GM21786 (cell line): Measurements from ENCODE around the gene FAM169A.
"Not testable (repeated sequence)": the region's sequence is repeated elsewhere in the genome, so short reads cannot be mapped to it uniquely, and the experiment has no call there.

Experiments
- ATAC-seq: cut with Tn5 transposase; IDR thresholded peaks from one replicate; pipeline ENCODE4 v1.9.1; 2021; ENCODE audit not compliant: unreplicated experiment

FAM169A gene, protein sequence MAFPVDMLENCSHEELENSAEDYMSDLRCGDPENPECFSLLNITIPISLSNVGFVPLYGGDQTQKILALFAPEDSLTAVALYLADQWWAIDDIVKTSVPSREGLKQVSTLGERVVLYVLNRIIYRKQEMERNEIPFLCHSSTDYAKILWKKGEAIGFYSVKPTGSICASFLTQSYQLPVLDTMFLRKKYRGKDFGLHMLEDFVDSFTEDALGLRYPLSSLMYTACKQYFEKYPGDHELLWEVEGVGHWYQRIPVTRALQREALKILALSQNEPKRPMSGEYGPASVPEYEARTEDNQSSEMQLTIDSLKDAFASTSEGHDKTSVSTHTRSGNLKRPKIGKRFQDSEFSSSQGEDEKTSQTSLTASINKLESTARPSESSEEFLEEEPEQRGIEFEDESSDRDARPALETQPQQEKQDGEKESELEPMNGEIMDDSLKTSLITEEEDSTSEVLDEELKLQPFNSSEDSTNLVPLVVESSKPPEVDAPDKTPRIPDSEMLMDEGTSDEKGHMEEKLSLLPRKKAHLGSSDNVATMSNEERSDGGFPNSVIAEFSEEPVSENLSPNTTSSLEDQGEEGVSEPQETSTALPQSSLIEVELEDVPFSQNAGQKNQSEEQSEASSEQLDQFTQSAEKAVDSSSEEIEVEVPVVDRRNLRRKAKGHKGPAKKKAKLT

DNA sequence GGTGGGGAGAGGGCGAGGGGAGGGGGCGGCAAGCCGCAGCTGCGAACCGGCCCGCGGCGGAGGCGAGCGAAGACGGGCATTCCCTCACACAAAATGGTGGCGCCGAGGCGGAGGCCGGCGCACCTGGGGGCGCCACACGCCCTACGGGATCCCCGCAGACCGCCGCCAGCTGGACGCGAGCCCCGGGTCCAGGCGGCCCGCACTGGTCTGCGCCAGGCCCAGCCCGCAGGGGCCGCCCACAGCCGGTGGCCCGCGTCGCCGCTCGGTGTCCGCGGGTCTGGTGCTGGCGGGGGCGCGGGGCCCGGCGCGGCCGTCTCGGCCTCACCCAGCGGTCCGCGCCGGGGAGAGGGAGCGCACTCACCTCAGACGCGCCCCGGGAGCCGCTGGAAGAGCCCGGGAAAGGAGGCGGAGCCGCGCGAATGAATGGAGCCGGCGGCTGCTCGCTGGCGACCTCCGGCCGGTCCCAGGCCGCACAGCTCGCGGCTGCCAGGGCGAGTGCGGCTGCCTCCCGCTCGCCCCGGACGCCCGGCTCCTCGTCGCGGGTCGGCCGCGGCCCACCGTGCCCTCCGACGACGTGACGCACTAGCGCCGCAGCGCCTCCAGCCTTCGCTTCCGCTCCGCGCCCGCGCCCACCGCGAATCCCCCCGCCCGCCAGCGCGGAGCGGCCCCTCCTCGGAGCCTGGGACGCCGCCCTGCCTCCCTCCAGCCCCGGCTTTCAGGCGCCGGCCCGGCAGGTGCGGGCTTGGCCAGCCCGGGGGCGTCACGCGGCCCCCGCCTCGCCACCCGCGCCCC is at the start of gene FAM169A:
Gene FAM169A, minus strand, starts transcription at position 584 of the 792 bp plus-strand sequence. CDS start 24,711 bp downstream, outside the sequence.
- no peak for ATAC-seq

DNA sequence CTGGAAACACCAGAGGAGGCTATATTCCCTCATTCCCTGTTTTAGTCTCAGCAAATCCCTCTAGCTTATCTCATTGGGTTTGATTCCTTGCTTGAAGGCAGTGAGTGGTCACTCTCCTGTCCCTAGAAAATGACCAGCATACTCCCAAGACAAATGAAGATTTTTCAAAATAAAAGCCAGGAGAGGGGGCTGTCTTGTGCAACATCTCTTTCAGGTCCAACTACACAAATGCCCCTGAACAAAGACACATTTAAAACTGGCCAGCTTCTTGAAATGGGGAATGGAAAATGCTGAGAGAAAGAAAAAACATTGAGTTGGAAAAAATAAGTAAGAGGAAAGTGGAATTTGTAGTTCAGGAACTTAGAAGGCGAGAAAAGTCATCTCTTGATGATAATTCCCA is 49.3 kb upstream of the FAM169A start:
- no peak for ATAC-seq

DNA sequence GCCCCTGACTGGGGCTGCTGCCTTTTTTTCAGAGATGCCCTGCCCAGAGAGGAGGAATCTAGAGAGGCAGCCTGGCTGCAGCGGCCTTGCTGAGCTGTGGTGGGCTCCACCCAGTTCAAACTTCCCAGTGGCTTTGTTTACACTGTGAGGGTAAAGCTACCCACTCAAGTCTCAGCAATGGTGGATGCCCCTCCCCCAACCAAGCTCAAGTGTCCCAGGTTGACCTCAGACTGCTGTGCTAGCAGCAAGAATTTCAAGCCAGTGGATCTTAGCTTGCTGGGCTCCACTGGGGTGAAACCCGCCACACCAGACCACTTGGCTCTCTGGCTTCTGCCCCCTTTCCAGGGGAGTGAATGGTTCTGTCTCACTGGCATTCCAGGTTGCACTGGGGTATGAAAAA is 45.2 kb upstream of the FAM169A start:
- ATAC-seq, result not testable (repeated sequence)

- ATAC-seq, result not testable (repeated sequence)
Measured at GRCh38 chr5:74909888-74910287, 43.7 kb upstream of the FAM169A start.

GRCh38 chr5:74908237-74908636 is 42.0 kb upstream of the FAM169A start:
- ATAC-seq, result not testable (repeated sequence)

GRCh38 chr5:74904713-74905112 is 38.5 kb upstream of the FAM169A start:
- ATAC-seq, result not testable (repeated sequence)

DNA sequence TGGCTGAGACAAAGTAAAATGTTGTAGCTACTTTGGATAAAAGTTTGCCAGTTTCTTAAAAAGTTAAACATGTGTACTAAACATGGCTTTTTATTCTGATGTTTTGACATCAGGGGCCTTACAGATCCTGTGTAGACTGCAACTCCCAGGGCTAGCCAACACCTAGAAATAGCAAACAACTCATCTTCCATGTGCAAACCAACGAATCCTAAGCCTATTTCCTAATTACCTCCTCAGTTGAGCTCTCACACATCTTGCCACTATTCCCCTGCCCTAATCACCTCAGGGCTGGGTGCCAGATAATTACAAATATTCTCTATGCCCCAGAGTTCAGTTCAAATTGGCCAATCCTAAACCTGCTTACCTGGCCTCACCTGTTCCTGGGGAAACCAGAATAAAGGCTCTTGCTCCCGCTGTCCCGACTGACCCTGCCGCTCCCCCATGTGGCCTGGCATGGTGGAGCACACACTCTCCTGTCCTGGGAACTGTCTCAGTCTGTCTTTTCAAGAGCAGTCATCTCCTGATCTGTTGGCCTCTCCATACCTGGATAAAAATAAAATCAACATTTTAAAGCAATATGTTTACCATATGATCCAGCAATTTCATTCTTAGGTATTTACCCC is 37.1 kb upstream of the FAM169A start:
- no peak for ATAC-seq

- no peak for ATAC-seq
Measured at GRCh38 chr5:74897049-74897448, 30.9 kb upstream of the FAM169A start.

DNA sequence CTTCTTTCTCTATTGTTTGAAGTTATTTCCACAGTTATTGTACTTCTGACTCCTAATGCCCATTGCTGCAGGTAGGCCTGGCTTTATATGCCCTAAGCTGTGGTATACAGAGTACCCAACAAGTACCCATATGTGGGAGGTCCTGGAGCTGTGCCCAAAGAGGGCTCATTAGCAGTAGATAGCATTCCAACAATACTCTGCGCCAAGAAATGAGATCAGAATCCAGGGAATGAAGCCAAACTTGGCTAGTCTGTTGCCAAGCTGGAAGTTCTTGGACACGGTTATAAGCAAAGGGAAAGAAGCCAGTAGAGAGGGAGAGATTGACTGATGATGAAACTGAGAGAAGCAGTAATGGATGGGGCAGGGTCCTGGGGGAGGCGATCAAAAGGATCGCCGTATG is 29.7 kb upstream of the FAM169A start:
- ATAC-seq, result no peak

- no peak for ATAC-seq
Measured at GRCh38 chr5:74894351-74894750, 28.2 kb upstream of the FAM169A start.

DNA sequence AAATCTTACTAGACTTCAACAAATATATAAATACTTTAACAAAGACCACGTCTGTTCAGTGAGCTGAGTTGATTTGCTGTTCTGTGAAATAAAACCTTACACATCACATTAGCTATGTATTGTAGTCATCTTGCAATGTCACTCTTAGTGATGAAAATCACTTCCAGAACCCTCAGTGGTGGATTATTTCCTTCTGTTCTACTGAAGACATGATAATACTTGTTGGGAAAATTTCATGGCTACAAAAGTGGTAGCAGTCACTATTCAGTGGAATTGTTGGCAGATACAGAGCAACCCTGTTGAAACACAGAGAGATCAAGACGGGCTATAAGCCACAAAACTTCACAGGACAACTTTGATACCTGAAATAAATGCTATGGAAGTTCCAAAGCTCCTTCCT is 26.7 kb upstream of the FAM169A start:
- ATAC-seq, result no peak

DNA sequence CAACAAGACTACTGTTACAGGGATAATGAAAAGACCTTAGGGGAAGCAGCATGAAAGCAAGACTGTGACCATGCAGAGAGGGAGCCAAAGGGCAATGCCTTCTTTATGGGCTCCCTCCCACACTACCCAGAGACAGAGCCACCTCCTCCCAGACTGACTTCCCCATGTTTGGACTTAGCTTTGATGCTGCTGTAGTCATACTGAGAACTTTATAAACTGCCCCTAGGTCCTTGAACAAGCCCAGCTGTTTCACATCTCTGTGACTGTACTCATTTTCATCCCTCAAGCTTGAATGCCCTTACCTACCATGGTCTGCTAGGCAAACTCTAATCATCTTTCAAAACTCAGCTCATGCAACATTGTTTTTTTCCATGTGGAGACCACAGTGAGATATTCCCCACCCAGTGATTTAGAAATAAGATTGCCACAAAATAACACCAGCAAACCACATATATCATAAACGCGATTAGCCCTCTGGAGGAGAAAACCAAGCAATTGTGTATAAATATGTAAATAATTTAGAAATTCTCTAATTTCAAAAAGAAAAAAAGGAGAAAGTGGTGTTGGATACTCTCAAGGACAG is 23.4 kb upstream of the FAM169A start:
- no peak for ATAC-seq

GRCh38 chr5:74888117-74888516 is 21.9 kb upstream of the FAM169A start:
- ATAC-seq, result no peak

DNA sequence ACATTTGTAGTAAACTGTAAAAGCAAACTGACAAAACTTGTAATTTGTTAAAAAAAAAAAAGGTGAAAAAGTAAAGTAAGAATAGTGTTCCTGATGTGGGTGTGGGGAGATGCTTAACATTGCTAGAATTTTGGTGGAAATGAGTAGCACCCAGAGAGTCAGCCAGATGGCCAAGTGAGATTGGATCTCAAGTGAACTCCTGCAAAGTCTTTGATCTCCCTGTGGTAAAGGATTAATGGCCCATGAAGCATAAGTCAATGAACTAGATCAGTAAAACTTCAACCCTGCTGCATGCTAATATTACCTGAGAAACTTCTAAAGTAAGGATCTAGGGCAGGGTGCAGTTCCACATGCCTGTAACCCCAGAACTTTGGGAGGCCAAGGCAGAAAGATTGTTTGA is 19.0 kb upstream of the FAM169A start:
- ATAC-seq, result no peak

DNA sequence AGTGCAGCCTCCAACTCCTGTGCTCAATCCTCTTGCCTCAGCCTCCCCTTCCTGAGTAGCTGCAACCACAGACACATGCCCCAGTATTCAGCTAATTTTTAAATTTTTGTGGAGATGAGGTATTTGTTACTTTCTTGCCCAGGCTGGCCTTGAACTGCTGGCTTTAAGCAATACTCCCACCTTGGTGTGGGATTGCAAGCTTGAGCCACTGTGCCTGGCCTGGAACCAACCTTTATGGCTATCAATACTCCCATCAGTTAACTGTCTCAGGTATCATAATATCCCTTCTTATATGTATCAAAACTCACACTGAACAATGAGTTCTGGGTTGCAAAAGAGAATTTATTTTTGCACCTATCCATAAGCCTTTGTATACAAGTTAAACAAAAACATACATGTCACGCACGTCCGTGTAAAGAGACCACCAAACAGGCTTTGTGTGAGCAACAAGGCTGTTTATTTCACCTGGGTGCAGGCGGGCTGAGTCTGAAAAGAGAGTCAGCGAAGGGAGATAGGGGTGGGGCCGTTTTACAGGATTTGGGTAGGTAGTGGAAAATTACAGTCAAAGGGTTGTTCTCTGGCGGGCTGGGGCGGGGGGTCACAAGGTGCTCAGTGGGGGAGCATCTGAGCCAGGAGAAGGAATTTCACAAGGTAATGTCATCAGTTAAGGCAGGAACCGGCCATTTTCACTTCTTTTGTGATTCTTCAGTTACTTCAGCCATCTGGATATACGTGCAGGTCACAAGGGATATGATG is 16.4 kb upstream of the FAM169A start:
- ATAC-seq, result not testable (repeated sequence)

DNA sequence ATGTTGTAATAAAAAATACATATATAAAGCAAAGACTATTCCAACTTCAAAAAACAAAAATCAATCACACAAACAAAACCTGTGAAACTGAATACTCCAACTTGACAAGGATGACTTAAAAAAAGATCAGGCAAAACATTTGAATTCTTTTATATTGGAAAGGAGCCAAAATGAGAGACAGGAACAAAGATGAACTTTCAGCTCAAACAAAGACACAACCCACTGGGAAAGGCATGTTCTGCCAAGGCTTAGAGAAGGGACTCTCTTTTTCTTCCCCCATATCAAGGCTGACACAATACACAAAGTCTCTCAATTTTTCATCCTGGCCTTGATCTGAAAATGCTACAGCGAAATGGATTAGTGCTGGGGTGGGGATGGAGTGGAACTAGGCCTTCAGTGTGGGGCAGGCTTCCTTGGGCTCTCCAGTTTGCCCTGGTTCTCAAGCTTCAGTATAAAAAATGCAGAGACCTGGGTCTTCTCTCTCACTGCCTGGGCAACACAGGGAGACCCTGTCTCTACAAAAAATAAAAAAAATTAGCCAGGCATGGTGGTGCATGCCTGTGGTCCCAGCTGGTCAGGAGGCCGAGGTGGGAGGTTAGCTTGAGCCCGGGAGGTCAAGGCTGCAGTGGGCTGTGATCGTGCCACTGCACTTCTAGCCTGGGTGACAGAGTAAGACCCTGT is 11.6 kb upstream of the FAM169A start:
- ATAC-seq, result no peak

- no peak for ATAC-seq
Measured at GRCh38 chr5:74875994-74876791, 10.0 kb upstream of the FAM169A start.

GRCh38 chr5:74873525-74874249 is 7.5 kb upstream of the FAM169A start:
- ATAC-seq, result no peak
